NCI-H2107 treated with DMSO at 0.1 percent for 48 hours (cell line): Measurements from ENCODE around the gene MZT2A.
"Not testable (repeated sequence)": the region's sequence is repeated elsewhere in the genome, so short reads cannot be mapped to it uniquely, and the experiment has no call there.

Experiments used
- DNase-seq: peaks from one replicate; lab custom pipeline; 2025; ENCODE audit not compliant: unreplicated experiment; lab: John Stamatoyannopoulos, UW

MZT2A gene

GRCh38 chr2:131492418-131493198, 411 bp upstream of the MZT2A start:
- DNase-seq = peak; percentile 85

- DNase-seq = not testable (repeated sequence)
Measured at GRCh38 chr2:131491469-131491836, 744 bp downstream of the MZT2A start.

- peak; percentile 2 for DNase-seq
Measured at GRCh38 chr2:131490616-131491468, 1.4 kb downstream of the MZT2A start.

DNA sequence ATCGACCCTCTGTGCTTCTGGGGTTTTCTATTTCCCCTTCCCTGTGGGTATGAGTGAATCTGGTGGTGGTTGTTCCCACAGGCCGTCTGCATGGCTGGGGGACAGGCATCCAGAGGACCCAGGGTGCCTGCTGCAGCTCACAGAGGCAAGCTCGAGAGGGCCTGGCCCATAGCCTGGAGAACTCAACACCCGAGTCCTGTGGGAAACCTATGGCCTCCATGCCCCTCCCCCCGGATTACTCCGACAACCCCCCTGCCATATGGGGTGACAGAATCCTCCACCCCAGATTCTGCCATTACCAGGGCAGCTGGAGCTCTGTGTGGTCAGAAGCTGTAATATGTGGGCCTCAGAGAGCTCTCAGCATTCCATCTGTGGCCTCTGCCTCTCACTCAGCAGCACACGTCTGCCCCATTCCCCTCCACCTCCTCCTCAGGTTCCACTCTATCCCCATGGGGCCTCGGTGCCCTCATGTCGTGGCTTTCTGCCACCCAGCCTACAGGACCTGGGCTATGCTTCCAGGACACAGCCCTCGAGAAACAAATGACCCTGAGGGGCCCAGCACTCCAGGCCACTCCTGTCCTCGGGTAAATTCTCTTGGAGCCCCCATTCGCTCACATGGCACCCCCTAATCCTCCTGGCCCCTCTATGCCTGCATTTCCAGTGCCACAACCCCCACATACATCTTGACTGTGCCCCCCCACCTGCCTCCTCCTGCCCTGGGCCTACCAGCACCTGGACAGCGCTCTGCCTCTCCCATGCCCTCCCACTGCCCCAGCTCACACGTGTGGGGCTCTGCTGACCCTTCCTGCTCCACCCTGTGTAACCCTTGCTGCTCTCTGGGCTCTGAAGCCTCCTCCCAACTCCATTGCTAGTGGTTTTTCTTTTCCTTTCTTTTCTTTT, 3.6 kb downstream of the MZT2A start:
- DNase-seq = peak; percentile 66

- DNase-seq = not testable (repeated sequence)
Measured at GRCh38 chr2:131486201-131486902, 5.8 kb downstream of the MZT2A start.

- DNase-seq = not testable (repeated sequence)
Measured at GRCh38 chr2:131484906-131485460, 7.2 kb downstream of the MZT2A start.

GRCh38 chr2:131483981-131484820, 8.0 kb downstream of the MZT2A start:
- DNase-seq = not testable (repeated sequence)

DNA sequence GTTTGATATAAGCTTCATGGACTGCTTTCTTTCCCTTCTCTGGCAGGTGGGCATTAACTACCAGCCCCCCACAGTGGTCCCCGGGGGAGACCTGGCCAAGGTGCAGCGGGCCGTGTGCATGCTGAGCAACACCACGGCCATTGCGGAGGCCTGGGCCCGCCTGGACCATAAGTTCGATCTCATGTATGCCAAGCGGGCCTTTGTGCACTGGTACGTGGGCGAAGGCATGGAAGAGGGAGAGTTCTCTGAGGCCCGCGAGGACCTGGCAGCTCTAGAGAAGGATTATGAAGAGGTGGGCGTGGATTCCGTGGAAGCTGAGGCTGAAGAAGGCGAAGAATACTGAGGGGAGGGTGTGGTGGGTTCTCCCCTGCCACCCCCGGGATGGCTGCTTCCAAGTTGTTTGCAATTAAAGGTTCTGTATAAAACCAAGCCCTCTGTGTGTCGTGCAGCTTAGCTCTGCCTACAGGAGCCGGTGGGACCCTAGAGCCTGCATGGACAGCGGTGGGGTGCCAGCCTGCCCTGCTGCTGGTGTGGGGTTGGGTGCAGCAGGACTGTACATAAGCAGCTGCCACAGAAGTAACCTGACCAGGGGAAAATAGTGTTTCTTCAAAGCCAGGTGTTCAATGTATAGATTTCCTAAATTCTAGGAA, 9.6 kb downstream of the MZT2A start:
- DNase-seq = not testable (repeated sequence)

- not testable (repeated sequence) for DNase-seq
Measured at GRCh38 chr2:131480351-131480750, 11.8 kb downstream of the MZT2A start.

- not testable (repeated sequence) for DNase-seq
Measured at GRCh38 chr2:131478850-131479461, 13.2 kb downstream of the MZT2A start.

GRCh38 chr2:131478074-131478849, 13.9 kb downstream of the MZT2A start:
- DNase-seq = not testable (repeated sequence)

GRCh38 chr2:131477227-131477626, 15.0 kb downstream of the MZT2A start:
- DNase-seq = not testable (repeated sequence)

DNA sequence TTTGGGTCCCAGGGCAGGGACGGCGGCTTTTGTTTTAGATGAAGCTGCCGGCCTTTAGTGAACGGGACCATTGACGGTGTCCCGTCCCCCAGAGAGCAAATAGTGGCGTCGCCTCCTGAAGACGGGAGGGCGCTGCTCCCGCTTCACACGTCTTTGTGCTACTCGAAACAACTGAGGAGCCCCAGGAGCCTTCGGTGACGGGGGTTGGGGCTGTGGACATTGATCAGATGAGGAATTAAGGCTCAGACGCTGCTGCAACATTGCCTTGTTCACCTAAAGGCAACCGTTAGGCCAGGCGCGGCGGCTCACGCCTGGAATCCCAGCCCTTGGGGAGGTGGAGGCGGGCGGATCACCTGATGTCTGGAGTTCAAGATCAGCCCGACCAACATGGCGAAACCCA, 15.8 kb downstream of the MZT2A start:
- not testable (repeated sequence) for DNase-seq

DNA sequence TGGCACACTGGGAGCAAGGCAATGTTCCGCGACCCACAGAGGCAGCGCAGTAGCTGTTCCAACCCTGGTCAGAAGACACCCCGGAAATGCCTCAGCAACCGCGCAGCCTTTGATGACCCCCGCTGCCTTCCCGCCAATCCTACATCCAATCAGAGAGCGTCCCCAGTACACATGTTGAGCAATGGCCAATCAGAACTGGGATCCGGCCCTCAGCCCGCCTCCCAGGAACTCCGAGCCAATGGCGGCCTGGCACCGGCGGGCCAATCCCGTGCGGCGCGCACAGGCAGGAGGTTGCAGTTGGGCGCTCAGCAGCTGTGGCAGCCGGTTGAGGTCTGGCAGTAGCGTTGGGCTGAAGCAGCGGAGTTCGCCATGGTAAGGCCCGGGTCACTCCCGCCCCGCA, 16.4 kb downstream of the MZT2A start, which contains the start of gene TUBA3D:
TSS of gene TUBA3D (plus strand) at position 289 of the 400 bp plus-strand sequence. CDS start at position 370, 81 bp downstream.
- DNase-seq = no peak

GRCh38 chr2:131473266-131473665, 18.9 kb downstream of the MZT2A start:
- DNase-seq = not testable (repeated sequence)

DNA sequence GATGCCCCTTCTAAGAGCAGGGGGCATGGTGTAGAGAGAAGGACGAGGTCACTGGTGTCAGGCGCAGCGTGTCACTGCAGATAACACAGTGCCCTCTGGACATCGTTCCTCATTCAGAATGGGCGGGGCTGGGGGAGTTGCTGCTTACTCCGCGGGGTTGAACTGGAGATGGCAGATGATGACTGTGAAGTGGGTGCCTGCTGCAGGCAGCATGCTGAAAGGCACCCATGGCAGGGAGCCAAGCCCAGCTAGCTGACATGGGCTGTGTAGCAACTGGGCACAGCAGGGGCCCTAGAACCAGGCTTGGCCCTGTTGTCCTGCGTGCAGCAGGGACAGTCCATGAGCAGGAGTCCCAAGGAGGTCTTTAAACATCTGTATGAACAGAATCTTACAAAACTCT, 20.6 kb downstream of the MZT2A start:
- DNase-seq = not testable (repeated sequence)

DNA sequence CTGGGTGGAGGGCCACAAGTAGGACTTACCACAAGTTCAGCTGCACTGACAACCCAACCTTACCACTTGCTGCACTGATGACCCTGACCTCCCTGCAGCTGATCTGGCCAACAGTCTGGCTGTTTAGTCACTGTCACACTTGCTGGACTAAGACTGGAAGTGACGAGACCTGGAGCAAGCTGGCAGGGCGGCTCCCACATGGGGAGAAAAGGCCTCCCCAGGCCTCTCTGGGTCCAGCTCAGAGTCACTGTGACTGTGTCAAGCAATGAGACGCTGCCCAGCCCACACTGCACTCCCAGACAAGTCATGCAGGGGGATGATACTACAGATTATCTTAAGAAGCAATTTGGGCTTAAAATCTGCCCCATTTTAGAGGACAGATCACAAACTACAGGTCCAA, 21.3 kb downstream of the MZT2A start:
- DNase-seq = not testable (repeated sequence)
